ENCODE measurements around the gene TESMIN.

Gene TESMIN

GRCh38 chr11:68751331-68751856 lies at the start of gene TESMIN:
Gene TESMIN, minus strand, starts transcription at chr11:68751520. Its CDS starts 860 bp downstream, at chr11:68750660.
- H3K9ac ChIP-seq (ENCODE audit: low read length in 2 of 2): no peak within 1 kb of the TSS

GRCh38 chr11:68798221-68798813 lies 47.0 kb upstream of the TESMIN start:
- Histone ChIP-seq H3K27me3 (ENCODE audit: control insufficient read depth in 1 of 2, insufficient read depth in 2 of 2, low read length in 2 of 2) (no peaks in the 10 kb centered on the region), H3K4me1 (ENCODE audit: control insufficient read depth, insufficient read depth, low read length) (peaks cover 2% of the 10 kb centered on the region), H3K27ac (ENCODE audit: low read length) (no peak overlapping the region), H3K9me3 (ENCODE audit: control insufficient read depth in 2 of 2, low read length in 2 of 2) (no peaks in the 10 kb centered on the region), H3K9ac (ENCODE audit: low read length in 2 of 2) (no peak overlapping the region), H3K36me3 (ENCODE audit: control insufficient read depth in 2 of 2, insufficient read depth in 2 of 2, low read length in 2 of 2) (peaks cover 49 to 52% of the 10 kb centered on the region in 2 donors), H3K4me3 (ENCODE audit: low read length in 2 of 2) (no peak overlapping the region)

More at GRCh38 chr11:68751331-68751856, at the start of gene TESMIN:
- no peaks in the 10 kb centered on the region for H3K9me3 ChIP-seq (ENCODE audit: control insufficient read depth in 2 of 2, low read length in 2 of 2)
- H3K36me3 ChIP-seq (ENCODE audit: control insufficient read depth in 2 of 2, insufficient read depth in 2 of 2, low read length in 2 of 2): peaks cover 5 to 8% of the 10 kb centered on the region in 2 donors
- no peaks in the 10 kb centered on the region for H3K4me1 ChIP-seq (ENCODE audit: control insufficient read depth, insufficient read depth, low read length)
- peak within 1 kb of the TSS in 1 of 2 donors; percentile 22 for H3K4me3 ChIP-seq (ENCODE audit: low read length in 2 of 2)
- H3K27ac ChIP-seq (ENCODE audit: low read length): no peak within 1 kb of the TSS
- no peaks in the 10 kb centered on the region for H3K27me3 ChIP-seq (ENCODE audit: control insufficient read depth in 1 of 2, insufficient read depth in 2 of 2, low read length in 2 of 2)

GRCh38 chr11:68796801-68797200 lies 45.5 kb upstream of the TESMIN start:
- Histone ChIP-seq H3K27ac (ENCODE audit: low read length) (no peak overlapping the region), H3K9me3 (ENCODE audit: control insufficient read depth in 2 of 2, low read length in 2 of 2) (no peaks in the 10 kb centered on the region), H3K27me3 (ENCODE audit: control insufficient read depth in 1 of 2, insufficient read depth in 2 of 2, low read length in 2 of 2) (no peaks in the 10 kb centered on the region), H3K36me3 (ENCODE audit: control insufficient read depth in 2 of 2, insufficient read depth in 2 of 2, low read length in 2 of 2) (peaks cover 56 to 57% of the 10 kb centered on the region in 2 donors), H3K9ac (ENCODE audit: low read length in 2 of 2) (no peak overlapping the region), H3K4me1 (ENCODE audit: control insufficient read depth, insufficient read depth, low read length) (peaks cover 2% of the 10 kb centered on the region), H3K4me3 (ENCODE audit: low read length in 2 of 2) (no peak overlapping the region)

- no peak overlapping the region for H3K4me3 ChIP-seq (ENCODE audit: low read length in 2 of 2)
- no peaks in the 10 kb centered on the region for H3K9me3 ChIP-seq (ENCODE audit: control insufficient read depth in 2 of 2, low read length in 2 of 2)
- H3K9ac ChIP-seq (ENCODE audit: low read length in 2 of 2): no peak overlapping the region
- H3K4me1 ChIP-seq (ENCODE audit: control insufficient read depth, insufficient read depth, low read length): peaks cover 2% of the 10 kb centered on the region
- H3K27ac ChIP-seq (ENCODE audit: low read length): no peak overlapping the region
- peaks cover 37 to 40% of the 10 kb centered on the region in 2 donors for H3K36me3 ChIP-seq (ENCODE audit: control insufficient read depth in 2 of 2, insufficient read depth in 2 of 2, low read length in 2 of 2)
- no peaks in the 10 kb centered on the region for H3K27me3 ChIP-seq (ENCODE audit: control insufficient read depth in 1 of 2, insufficient read depth in 2 of 2, low read length in 2 of 2)
Measured at GRCh38 chr11:68792400-68792966, 41.2 kb upstream of the TESMIN start.

- peaks cover 44 to 46% of the 10 kb centered on the region in 2 donors for H3K36me3 ChIP-seq (ENCODE audit: control insufficient read depth in 2 of 2, insufficient read depth in 2 of 2, low read length in 2 of 2)
- no peaks in the 10 kb centered on the region for H3K4me1 ChIP-seq (ENCODE audit: control insufficient read depth, insufficient read depth, low read length)
- no peak overlapping the region for H3K27ac ChIP-seq (ENCODE audit: low read length)
- H3K9ac ChIP-seq (ENCODE audit: low read length in 2 of 2): no peak overlapping the region
- no peaks in the 10 kb centered on the region for H3K27me3 ChIP-seq (ENCODE audit: control insufficient read depth in 1 of 2, insufficient read depth in 2 of 2, low read length in 2 of 2)
- no peaks in the 10 kb centered on the region for H3K9me3 ChIP-seq (ENCODE audit: control insufficient read depth in 2 of 2, low read length in 2 of 2)
- H3K4me3 ChIP-seq (ENCODE audit: low read length in 2 of 2): no peak overlapping the region
Measured at GRCh38 chr11:68784653-68785052, 33.3 kb upstream of the TESMIN start.

GRCh38 chr11:68783216-68783821 lies 32.0 kb upstream of the TESMIN start:
- Histone ChIP-seq H3K9ac (ENCODE audit: low read length in 2 of 2) (no peak overlapping the region), H3K4me1 (ENCODE audit: control insufficient read depth, insufficient read depth, low read length) (no peaks in the 10 kb centered on the region), H3K27me3 (ENCODE audit: control insufficient read depth in 1 of 2, insufficient read depth in 2 of 2, low read length in 2 of 2) (no peaks in the 10 kb centered on the region), H3K36me3 (ENCODE audit: control insufficient read depth in 2 of 2, insufficient read depth in 2 of 2, low read length in 2 of 2) (peaks cover 45 to 46% of the 10 kb centered on the region in 2 donors), H3K4me3 (ENCODE audit: low read length in 2 of 2) (no peak overlapping the region), H3K9me3 (ENCODE audit: control insufficient read depth in 2 of 2, low read length in 2 of 2) (no peaks in the 10 kb centered on the region), H3K27ac (ENCODE audit: low read length) (no peak overlapping the region)

- peaks cover 45 to 47% of the 10 kb centered on the region in 2 donors for H3K36me3 ChIP-seq (ENCODE audit: control insufficient read depth in 2 of 2, insufficient read depth in 2 of 2, low read length in 2 of 2)
- H3K27ac ChIP-seq (ENCODE audit: low read length): no peak overlapping the region
Measured at GRCh38 chr11:68782711-68783110, 31.4 kb upstream of the TESMIN start.

GRCh38 chr11:68780829-68781228 lies 29.5 kb upstream of the TESMIN start:
- peaks cover 46 to 55% of the 10 kb centered on the region in 2 donors for H3K36me3 ChIP-seq (ENCODE audit: control insufficient read depth in 2 of 2, insufficient read depth in 2 of 2, low read length in 2 of 2)

More at GRCh38 chr11:68782711-68783110, 31.4 kb upstream of the TESMIN start:
- Histone ChIP-seq H3K9ac (ENCODE audit: low read length in 2 of 2) (no peak overlapping the region), H3K9me3 (ENCODE audit: control insufficient read depth in 2 of 2, low read length in 2 of 2) (no peaks in the 10 kb centered on the region), H3K4me1 (ENCODE audit: control insufficient read depth, insufficient read depth, low read length) (no peaks in the 10 kb centered on the region), H3K27me3 (ENCODE audit: control insufficient read depth in 1 of 2, insufficient read depth in 2 of 2, low read length in 2 of 2) (no peaks in the 10 kb centered on the region), H3K4me3 (ENCODE audit: low read length in 2 of 2) (no peak overlapping the region)

GRCh38 chr11:68778205-68778604 lies 26.9 kb upstream of the TESMIN start:
- no peak overlapping the region for H3K27ac ChIP-seq (ENCODE audit: low read length)

More at GRCh38 chr11:68780829-68781228, 29.5 kb upstream of the TESMIN start:
- H3K9me3 ChIP-seq (ENCODE audit: control insufficient read depth in 2 of 2, low read length in 2 of 2): no peaks in the 10 kb centered on the region
- H3K4me1 ChIP-seq (ENCODE audit: control insufficient read depth, insufficient read depth, low read length): no peaks in the 10 kb centered on the region
- no peak overlapping the region for H3K4me3 ChIP-seq (ENCODE audit: low read length in 2 of 2)
- no peak overlapping the region for H3K27ac ChIP-seq (ENCODE audit: low read length)
- no peak overlapping the region for H3K9ac ChIP-seq (ENCODE audit: low read length in 2 of 2)
- H3K27me3 ChIP-seq (ENCODE audit: control insufficient read depth in 1 of 2, insufficient read depth in 2 of 2, low read length in 2 of 2): no peaks in the 10 kb centered on the region

GRCh38 chr11:68776442-68777235 lies 25.3 kb upstream of the TESMIN start:
- no peak overlapping the region for H3K9ac ChIP-seq (ENCODE audit: low read length in 2 of 2)
- no peak overlapping the region for H3K27ac ChIP-seq (ENCODE audit: low read length)
- H3K4me3 ChIP-seq (ENCODE audit: low read length in 2 of 2): no peak overlapping the region
- no peaks in the 10 kb centered on the region for H3K4me1 ChIP-seq (ENCODE audit: control insufficient read depth, insufficient read depth, low read length)
- peaks cover 55 to 62% of the 10 kb centered on the region in 2 donors for H3K36me3 ChIP-seq (ENCODE audit: control insufficient read depth in 2 of 2, insufficient read depth in 2 of 2, low read length in 2 of 2)
- no peaks in the 10 kb centered on the region for H3K27me3 ChIP-seq (ENCODE audit: control insufficient read depth in 1 of 2, insufficient read depth in 2 of 2, low read length in 2 of 2)
- H3K9me3 ChIP-seq (ENCODE audit: control insufficient read depth in 2 of 2, low read length in 2 of 2): no peaks in the 10 kb centered on the region

More at GRCh38 chr11:68778205-68778604, 26.9 kb upstream of the TESMIN start:
- H3K9me3 ChIP-seq (ENCODE audit: control insufficient read depth in 2 of 2, low read length in 2 of 2): no peaks in the 10 kb centered on the region
- H3K4me1 ChIP-seq (ENCODE audit: control insufficient read depth, insufficient read depth, low read length): no peaks in the 10 kb centered on the region
- peaks cover 50 to 59% of the 10 kb centered on the region in 2 donors for H3K36me3 ChIP-seq (ENCODE audit: control insufficient read depth in 2 of 2, insufficient read depth in 2 of 2, low read length in 2 of 2)
- H3K4me3 ChIP-seq (ENCODE audit: low read length in 2 of 2): no peak overlapping the region
- H3K27me3 ChIP-seq (ENCODE audit: control insufficient read depth in 1 of 2, insufficient read depth in 2 of 2, low read length in 2 of 2): no peaks in the 10 kb centered on the region
- no peak overlapping the region for H3K9ac ChIP-seq (ENCODE audit: low read length in 2 of 2)

Data from stomach smooth muscle (tissue), 2 donors.